GM21529 (cell line): ENCODE measurements around the gene ACYP1.

Experiments
- ATAC-seq: cut with Tn5 transposase; IDR thresholded peaks from one replicate; pipeline ENCODE4 v1.9.1; 2021; ENCODE audit not compliant: unreplicated experiment

The ACYP1 gene

DNA sequence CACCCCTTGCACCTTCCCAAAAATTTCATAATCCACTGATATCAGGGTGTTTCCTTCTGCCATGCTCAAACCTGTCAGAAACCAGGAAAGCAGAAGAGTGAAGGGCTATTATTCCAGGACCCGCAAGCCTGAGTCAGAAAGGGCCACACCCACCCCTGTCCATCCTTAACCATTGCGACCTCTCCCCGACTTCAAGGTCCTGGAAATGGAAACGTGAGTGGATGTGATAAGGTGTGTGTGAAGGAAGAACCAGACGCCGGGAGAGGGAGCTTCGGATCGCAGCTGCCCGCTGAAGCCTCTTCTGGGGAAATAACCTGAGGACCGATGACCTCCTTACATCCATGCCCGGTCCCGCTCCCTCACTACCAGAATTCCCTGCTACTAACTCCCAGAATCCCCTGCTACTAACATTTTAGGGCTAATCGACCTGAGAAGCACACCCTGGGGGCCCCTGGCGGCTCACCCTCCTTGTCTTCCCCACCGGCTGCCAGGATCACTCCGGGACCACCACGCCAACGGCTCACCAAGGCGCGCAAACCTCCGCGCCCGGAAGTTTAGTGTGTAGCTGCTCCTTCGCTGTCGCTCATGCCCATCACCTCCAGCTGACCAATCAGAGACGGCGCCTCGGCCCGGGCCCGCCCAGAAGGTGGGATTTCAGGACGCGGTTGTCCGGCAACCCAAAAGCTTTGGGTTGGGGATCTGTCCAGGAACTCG, at the start of gene ACYP1:
Gene ACYP1 (minus strand): TSS at position 534 of the 714 bp plus-strand sequence. CDS start 471 bp downstream, at position 63.
- peak; percentile 97 for ATAC-seq

GRCh38 chr14:75109877-75110276, 46.1 kb upstream of the ACYP1 start:
- ATAC-seq = no peak

DNA sequence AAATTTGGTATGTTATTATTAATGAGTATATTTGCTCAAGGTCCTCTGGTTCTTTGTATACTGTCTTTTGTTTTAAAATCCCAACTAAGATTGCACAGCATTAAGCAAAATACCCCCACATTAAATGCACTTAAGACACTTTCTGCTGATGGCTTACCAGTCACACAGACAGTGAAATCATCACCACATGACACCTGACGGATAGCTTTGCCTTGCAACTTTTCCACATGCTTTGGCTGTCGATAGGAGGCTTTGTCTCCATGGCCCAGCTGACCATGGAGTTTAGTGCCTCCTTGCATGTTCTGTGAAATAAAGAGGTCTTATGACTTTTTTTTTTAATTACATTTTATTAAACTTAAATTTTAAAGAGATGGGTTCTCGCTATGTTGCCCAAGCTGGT, 43.4 kb upstream of the ACYP1 start:
- no peak for ATAC-seq

- no peak for ATAC-seq
Measured at GRCh38 chr14:75101491-75101890, 37.7 kb upstream of the ACYP1 start.

DNA sequence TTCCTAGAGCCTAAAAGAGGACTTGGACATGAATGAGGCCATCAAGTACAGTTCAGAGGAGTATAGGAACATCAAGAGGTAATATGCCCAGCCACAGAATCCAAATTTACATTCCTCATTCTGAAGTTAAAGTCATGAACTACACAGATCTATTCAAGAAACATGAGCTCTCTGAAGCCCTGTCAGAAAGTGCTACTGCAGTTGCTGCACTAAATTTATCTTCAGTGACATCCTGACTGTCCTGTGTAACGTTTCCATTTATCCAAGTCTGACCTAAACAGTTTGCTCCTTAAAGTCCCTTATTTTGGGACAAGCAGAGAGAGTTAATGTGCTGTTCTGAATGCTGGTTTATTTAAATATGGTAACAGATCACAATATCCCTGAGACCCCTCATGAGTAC, 34.9 kb upstream of the ACYP1 start:
- no peak for ATAC-seq

GRCh38 chr14:75098212-75098611, 34.4 kb upstream of the ACYP1 start:
- no peak for ATAC-seq

DNA sequence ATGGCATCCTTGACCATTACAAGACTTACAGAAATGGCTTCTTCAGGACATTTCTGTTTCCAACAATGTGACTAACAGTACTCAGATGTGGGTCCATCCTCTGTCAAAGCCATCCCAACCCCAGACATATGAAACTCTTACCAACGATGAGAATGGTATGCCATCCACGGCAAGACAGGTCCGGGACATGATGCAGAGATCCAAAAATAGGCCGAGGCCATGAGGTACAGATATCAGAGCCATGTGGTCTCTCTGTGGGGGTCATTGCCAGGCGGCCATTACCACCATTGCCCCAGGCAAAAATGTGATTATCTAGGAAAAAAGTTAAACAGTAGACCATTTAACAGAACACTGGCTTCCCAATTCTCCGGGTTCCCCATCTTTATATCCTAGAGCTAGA, 33.1 kb upstream of the ACYP1 start:
- ATAC-seq = no peak

GRCh38 chr14:75095690-75096089, 31.9 kb upstream of the ACYP1 start:
- ATAC-seq = no peak

DNA sequence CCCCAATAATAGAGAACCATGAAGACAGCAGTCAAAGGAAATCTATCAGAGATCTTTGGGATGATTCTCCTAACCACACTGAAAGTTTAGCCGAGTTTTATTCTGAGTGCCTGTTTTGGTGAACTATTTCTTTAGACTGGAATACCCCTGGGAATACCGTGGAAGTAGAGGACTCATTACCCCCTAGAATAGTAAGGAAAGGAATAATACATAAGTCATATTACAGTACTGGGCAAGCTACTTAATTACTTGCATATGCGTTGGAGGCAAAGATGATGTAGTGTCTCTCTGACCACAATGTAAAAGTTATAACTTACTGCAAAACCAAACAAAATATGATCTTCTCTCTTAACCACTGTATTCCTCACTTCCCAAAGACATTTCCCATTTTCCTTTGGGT, 31.1 kb upstream of the ACYP1 start:
- ATAC-seq = no peak

DNA sequence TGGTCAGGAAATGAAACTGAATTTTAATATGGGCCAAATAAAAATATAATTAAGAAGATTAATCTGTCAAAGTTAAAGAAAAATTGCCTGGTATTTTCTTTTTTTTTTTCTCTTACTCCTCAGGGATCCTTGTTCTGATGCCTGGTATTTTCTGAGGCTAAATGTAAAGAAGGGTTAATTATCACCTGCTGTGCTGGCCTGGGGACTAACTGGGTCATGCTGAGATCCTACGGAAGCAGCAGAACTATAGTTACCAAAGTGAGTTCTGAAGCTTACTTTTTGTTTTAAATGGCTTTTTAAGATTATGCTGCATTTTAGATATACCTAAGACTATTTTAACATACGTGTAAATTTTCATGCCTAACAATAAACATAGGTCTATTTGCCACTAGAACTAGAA, 28.9 kb upstream of the ACYP1 start:
- no peak for ATAC-seq

DNA sequence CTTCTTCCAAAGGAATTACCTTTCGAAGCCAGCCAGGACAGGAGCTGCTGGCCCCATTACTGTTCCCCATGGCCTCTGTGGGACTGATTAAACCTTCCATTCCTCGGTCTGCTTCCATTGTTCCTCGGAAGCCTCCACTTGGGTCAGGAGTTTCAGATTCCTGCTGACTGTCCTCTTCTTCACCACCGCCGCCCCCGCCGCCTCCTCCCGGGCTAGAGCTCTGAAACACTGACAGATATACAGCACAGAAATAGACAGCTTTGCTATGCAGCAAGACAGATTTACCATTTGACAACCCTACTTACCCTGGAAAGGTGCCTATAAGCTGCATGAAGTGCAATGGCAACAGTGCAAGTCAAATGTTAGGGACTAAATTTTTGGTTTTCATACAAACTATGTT, 27.4 kb upstream of the ACYP1 start:
- ATAC-seq = no peak

DNA sequence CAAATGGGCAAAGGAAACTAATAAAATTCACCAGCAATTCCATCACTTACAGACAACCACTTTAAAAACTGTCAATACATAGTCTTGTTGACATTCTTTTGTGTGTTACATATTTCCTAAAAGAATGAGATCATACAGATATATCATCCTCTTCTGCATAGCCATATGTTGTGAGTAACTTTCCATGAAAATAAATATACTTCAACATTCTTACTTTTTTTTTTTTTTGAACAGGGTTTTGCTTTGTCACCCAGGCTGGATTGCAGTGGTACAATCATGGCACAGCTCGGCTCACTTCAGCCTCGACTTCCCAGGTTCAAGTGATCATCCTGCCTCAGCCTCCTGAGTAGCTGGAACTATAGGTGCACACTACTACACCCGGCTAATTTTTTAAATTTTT, 26.5 kb upstream of the ACYP1 start:
- no peak for ATAC-seq

DNA sequence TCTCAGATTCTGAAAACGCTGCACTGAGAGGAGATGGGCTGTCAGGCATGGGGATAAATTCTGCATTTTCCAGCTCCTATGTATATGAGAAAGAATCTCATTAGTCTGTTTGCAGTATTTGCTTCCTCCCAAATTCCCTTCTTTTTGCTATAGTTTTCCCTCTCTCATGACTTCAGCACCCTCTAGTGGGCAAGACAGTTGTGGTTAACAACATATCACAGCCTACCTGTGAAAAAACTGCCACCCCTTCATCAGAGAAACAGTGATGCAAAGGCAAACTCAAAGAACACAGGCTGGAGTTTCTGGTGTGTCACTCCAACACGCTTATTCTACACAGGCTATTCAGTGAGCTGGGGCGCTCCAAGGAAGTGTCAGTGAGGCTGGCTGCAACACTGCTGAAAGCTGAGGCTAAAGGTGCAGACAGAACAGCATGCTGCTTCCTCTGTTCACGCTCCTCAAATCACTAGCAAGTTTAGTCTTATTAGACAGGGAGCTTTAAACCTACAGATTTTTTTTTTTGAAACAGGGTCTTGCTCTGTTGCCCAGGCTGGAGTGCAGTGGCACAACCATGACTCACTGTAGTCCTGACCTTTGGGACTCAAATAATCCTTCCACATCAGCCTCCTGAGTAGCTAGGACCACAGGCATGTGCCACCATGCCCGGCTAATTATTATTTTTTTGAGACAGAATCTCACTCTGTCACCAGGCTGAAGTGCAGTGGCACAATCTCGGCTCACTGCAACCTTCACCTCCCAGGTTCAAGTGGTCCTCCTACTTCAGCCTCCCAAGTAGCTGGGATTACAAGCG, 24.9 kb upstream of the ACYP1 start:
- no peak for ATAC-seq

GRCh38 chr14:75088153-75088552, 24.3 kb upstream of the ACYP1 start:
- no peak for ATAC-seq

- ATAC-seq = no peak
Measured at GRCh38 chr14:75084513-75084912, 20.7 kb upstream of the ACYP1 start.

DNA sequence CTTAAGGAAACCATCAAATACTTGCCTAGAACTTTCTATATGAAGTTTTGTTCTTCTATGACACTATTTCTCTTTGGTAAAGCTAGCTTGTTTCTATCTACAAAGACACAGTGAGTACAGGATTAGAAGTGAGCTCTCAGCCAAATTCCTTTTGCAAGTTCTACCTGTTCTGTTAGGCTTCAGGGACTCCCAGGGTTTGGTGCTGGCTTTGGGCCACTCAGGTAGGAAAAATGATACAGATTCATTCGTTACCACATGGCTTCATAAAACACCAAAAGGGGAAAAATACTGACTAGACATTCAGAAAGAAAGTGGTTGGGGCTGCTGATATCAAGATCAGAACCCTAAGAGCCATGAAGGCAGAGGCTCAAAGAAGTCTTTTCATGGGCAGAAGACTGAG, 19.4 kb upstream of the ACYP1 start:
- ATAC-seq = no peak

- no peak for ATAC-seq
Measured at GRCh38 chr14:75081660-75082229, 17.9 kb upstream of the ACYP1 start.

GRCh38 chr14:75079521-75079920, 15.7 kb upstream of the ACYP1 start:
- no peak for ATAC-seq

- ATAC-seq = no peak
Measured at GRCh38 chr14:75077794-75078193, 14.0 kb upstream of the ACYP1 start.

GRCh38 chr14:75070383-75070782, 6.6 kb upstream of the ACYP1 start:
- ATAC-seq = no peak

DNA sequence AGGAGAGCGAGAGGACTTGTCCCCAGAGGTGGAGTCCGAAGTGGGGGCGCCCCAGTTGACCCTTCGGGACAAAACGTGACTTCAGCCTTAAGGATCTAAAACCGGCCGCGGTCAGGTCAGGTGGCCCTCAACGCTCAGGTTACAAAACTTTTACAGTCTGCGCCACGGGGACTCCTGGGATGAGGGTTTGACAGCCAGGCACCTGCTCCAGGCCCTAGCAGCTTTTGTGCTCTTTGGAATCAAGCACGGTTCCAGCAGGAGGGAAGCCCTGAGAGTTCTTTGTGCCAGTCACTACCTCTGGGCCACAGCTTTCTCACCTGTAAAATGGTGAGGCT, 6.0 kb upstream of the ACYP1 start:
- ATAC-seq = no peak

DNA sequence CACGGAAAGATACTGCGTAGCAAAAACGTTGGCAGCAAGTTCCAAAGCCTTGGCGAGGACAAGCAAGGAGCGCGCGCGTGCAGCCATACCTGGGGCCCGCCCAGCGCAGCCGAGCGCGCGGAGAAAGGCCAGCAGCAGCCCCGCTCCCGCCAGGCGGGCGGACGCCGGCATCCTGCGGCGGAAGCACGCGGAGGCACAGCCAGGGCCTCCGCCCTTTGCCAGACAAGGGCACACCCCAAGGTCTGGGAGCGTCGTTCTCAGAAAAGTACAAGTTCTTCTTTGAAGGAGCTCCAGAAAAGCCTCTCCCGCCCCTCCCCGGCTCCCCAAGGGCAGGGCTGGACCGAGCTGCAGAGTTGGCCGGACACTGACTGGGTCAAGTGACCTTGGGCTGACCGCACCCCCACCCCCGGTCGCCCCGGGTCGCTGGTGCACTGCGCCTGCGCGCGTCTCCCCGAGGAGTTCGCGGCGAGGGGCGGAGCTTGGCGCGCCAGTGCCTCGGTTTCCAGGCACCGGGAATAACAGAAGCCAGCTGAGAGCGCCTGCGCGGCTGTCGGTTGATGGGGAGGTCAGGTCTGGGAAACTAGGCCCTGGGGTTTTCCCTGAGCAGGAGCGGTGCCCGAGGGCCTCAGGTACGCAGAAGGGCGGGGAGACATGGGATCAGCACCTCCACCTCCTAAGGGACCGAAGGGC, 5.4 kb upstream of the ACYP1 start, which contains the start of gene ZC2HC1C:
Gene ZC2HC1C (plus strand): TSS at position 521 of the 690 bp plus-strand sequence. CDS start 933 bp downstream, outside the sequence.
- peak; percentile 64 for ATAC-seq
